HepG2 (cell line): ENCODE results near the gene NFKBIL1. TPM values are rescaled to one million over a fixed set of nuclear protein-coding genes. Genes with fewer than 3 reads are reported as not detected.
A peak's percentile ranks its signal among the peaks of the same experiment; 100 is the strongest.

ENCODE experiments used
- FIP1L1 ChIP-seq: fragments of 200-400 bp; formaldehyde crosslinking; IDR thresholded peaks from 2 replicates; pipeline ENCODE4 v1.6.1; 2018; ENCODE audit warnings: low read depth, mild to moderate bottlenecking, low read length, moderate library complexity, borderline replicate concordance; ENCODE audit not compliant: insufficient read depth
- HCFC1 ChIP-seq: fragments of 150-350 bp; IDR thresholded peaks from 2 replicates; pipeline ENCODE4 v1.6.1; 2014; ENCODE audit warnings: low read depth, low read length
- HES4 ChIP-seq: sonication (generic); formaldehyde crosslinking; IDR thresholded peaks from 2 replicates; pipeline ENCODE4 v1.9.0; 2021; ENCODE audit warnings: mild to moderate bottlenecking, missing genetic modification reagents, borderline replicate concordance
- KMT2B ChIP-seq: IDR thresholded peaks from 2 replicates; pipeline ENCODE4 v1.6.1; 2016; ENCODE audit warnings: missing genetic modification reagents, missing compliant biosample characterization
- NR2F1 ChIP-seq, 2 experiments: fragments of 450-650 bp in 1 of 2; formaldehyde crosslinking in 1 of 2; IDR thresholded peaks; 2 replicates each; pipeline versions ENCODE4 v1.5.0 to v1.6.1; 2016 to 2020; ENCODE audit warnings: mild to moderate bottlenecking in 1 of 2, missing compliant biosample characterization in 1 of 2, missing genetic modification reagents in 1 of 2, moderate library complexity in 1 of 2
- RARA ChIP-seq: IDR thresholded peaks from 2 replicates; pipeline ENCODE4 v1.6.1; 2016; ENCODE audit warnings: missing genetic modification reagents, missing compliant biosample characterization
- RCOR2 ChIP-seq: IDR thresholded peaks from 2 replicates; pipeline ENCODE4 v1.6.1; 2016; ENCODE audit warnings: missing biosample characterization, missing genetic modification reagents
- TBX2 ChIP-seq: sonication (generic); formaldehyde crosslinking; IDR thresholded peaks from 2 replicates; pipeline ENCODE4 v1.5.0; 2020; ENCODE audit warnings: missing genetic modification reagents, mild to moderate bottlenecking, borderline replicate concordance
- ZBTB21 ChIP-seq: sonication (generic); formaldehyde crosslinking; IDR thresholded peaks from 2 replicates; pipeline ENCODE4 v1.4.0; 2020; ENCODE audit warnings: missing genetic modification reagents
- ZBTB42 ChIP-seq: sonication (generic); formaldehyde crosslinking; IDR thresholded peaks from 2 replicates; pipeline ENCODE4 v1.5.0; 2020; ENCODE audit warnings: mild to moderate bottlenecking, missing genetic modification reagents
- ZC3H4 ChIP-seq: sonication (generic); formaldehyde crosslinking; IDR thresholded peaks from 2 replicates; pipeline ENCODE4 v1.4.0; 2020; ENCODE audit warnings: missing genetic modification reagents, borderline replicate concordance
- ZIK1 ChIP-seq: sonication (generic); formaldehyde crosslinking; IDR thresholded peaks from 2 replicates; pipeline ENCODE4 v1.5.0; 2020; ENCODE audit warnings: mild to moderate bottlenecking, low read depth, missing genetic modification reagents, borderline replicate concordance
- ZNF329 ChIP-seq: sonication (generic); formaldehyde crosslinking; IDR thresholded peaks from 2 replicates; pipeline ENCODE4 v1.9.0; 2021; ENCODE audit warnings: low read depth, mild to moderate bottlenecking, missing genetic modification reagents
- ZNF598 ChIP-seq: sonication (generic); formaldehyde crosslinking; IDR thresholded peaks from 2 replicates; pipeline ENCODE4 v1.5.1; 2020; ENCODE audit warnings: mild to moderate bottlenecking, missing genetic modification reagents, borderline replicate concordance
- ZNF644 ChIP-seq: IDR thresholded peaks from 2 replicates; pipeline ENCODE4 v1.6.1; 2016; ENCODE audit warnings: low read depth
- ZNF772 ChIP-seq: sonication (generic); formaldehyde crosslinking; IDR thresholded peaks from 2 replicates; pipeline ENCODE4 v1.5.0; 2020; ENCODE audit warnings: mild to moderate bottlenecking, missing genetic modification reagents
- ZNF776 ChIP-seq: sonication (generic); formaldehyde crosslinking; IDR thresholded peaks from 2 replicates; pipeline ENCODE4 v1.4.0; 2020; ENCODE audit warnings: mild to moderate bottlenecking, missing genetic modification reagents
- polyA plus RNA-seq, 8 experiments: library from polyadenylated mRNA; depleted of rRNA in 3 of 8; stranded (reverse) in 7 of 8; unstranded in 1 of 8; fragments of >200 nt; fragmentation: Illumina TruSeq in 4 of 8; extraction: Trizol in 4 of 8; gene quantifications; 2 replicates each; pipeline versions ENCODE4 v1.2.1 to v1.2.3, GENCODE V29; 2011 to 2016; ENCODE audit warnings: low read depth in 4 of 8, missing spikeins in 1 of 8, mixed read lengths in 1 of 8; ENCODE audit not compliant: insufficient read depth in 1 of 8
- total RNA-seq, 5 experiments: library from RNA; depleted of rRNA; stranded (reverse); fragments of >200 nt; fragmentation: Illumina TruSeq; extraction: Trizol; gene quantifications; 2 replicates each; pipeline ENCODE4 v1.2.3, GENCODE V29; 2016; ENCODE audit warnings: low read depth in 1 of 5
- TF ChIP-seq, protein P1 (sequence below): sonication (generic); formaldehyde crosslinking; IDR thresholded peaks from 2 replicates; pipeline ENCODE4 v1.4.0; 2020; ENCODE audit warnings: mild to moderate bottlenecking, missing genetic modification reagents
- TF ChIP-seq, protein P2 (sequence below): sonication (generic); formaldehyde crosslinking; IDR thresholded peaks from 2 replicates; pipeline ENCODE4 v1.4.0; 2020; ENCODE audit warnings: mild to moderate bottlenecking, missing genetic modification reagents
- TF ChIP-seq, protein P3 (sequence below): sonication (generic); formaldehyde crosslinking; IDR thresholded peaks from 2 replicates; pipeline ENCODE4 v1.5.0; 2020; ENCODE audit warnings: mild to moderate bottlenecking, missing genetic modification reagents, moderate library complexity
- TF ChIP-seq, protein P4 (sequence below): IDR thresholded peaks from 2 replicates; pipeline ENCODE4 v1.6.1; 2012; ENCODE audit warnings: inconsistent platforms
- TF ChIP-seq, protein P5 (sequence below): sonication (generic); formaldehyde crosslinking; IDR thresholded peaks from 2 replicates; pipeline ENCODE4 v1.5.1; 2020; ENCODE audit warnings: missing genetic modification reagents, mild to moderate bottlenecking, borderline replicate concordance
- TF ChIP-seq, protein P6 (sequence below): sonication (generic); formaldehyde crosslinking; IDR thresholded peaks from 2 replicates; pipeline ENCODE4 v1.8.0; 2022; ENCODE audit warnings: mild to moderate bottlenecking, missing genetic modification reagents, borderline replicate concordance

The NFKBIL1 gene
- total and polyA plus RNA-seq, 2 of the 13 experiments (the other 11 are each of a cell fraction or from before 2014, with no cell fraction given): 9.7 to 19.5 TPM

DNA sequence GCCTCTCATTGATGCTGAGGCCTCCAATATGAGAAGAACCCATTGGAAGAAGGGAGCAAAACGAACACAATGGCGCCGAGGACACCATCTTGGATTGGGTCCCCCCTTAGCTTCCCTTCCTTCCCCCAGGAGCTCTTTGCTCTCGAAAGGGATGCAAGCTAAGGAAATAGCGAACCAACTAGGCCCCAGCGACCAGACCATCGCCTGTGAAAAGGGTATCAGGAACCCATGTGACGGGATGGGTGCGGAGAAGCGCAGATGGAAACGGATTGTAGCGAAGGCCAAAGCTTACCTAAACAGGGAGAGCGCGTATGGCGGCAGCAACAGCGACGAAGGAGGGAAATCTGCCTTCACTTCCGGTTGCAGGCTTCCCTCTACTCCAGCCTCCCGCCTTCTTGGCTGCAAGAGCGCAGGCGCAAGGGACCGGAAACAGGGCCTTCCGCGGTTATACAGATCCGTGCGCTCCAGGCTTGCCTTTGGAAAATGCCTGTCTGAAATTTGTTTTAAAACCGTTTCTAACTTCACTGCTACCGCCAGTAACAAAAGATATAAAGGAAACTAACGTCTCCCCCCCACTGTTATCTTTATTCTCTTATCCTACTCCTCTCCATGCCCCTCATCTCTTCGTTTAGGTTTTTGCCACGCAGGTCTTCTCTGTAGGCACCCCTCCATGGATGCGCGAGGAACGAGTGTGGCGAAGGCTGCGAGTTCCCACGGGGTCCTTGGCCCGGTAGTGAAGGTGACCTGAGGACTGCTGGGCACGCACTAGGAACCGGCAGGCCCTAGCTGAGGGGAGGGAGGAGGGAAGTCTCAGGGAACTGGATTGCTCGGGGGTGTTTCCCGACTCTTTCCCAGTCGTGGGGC lies 5.5 kb upstream of the NFKBIL1 start, which contains the start of gene DDX39B (continued):
- TF ChIP-seq TBX2 (CRISPR knock-in tag) (peak; percentile 60), KMT2B (CRISPR knock-in tag) (peak; percentile 61; the same call in 1 of the 2 replicates), ZNF772 (CRISPR knock-in tag) (peak; percentile 62), ZNF598 (CRISPR knock-in tag) (peak; percentile 92), ZC3H4 (CRISPR knock-in tag) (0 out of 2 replicates have a peak, but pooled peaks have one; percentile 60), RCOR2 (peak; percentile 53; the same call in 1 of the 2 replicates), ZIK1 (peak; percentile 94), ZNF776 (CRISPR knock-in tag) (peak; percentile 72; the same call in 1 of the 2 replicates), ZBTB21 (0 out of 2 replicates have a peak, but pooled peaks have one; percentile 57), ZNF329 (no peak; the same call in 1 of the 2 replicates), ZBTB42 (CRISPR knock-in tag) (no peak), RARA (peak; percentile 64), FIP1L1 (no peak), ZNF644 (peak; percentile 80; the same call in 1 of the 2 replicates), HCFC1 (peak; percentile 54; the same call in 1 of the 2 replicates), NR2F1 (CRISPR knock-in tag; IDR thresholded peaks at IDR 0.05) (no peak; a peak in 1 of 4 replicates), HES4 (CRISPR knock-in tag) (peak; percentile 91)
- TF ChIP-seq, protein P1, sequence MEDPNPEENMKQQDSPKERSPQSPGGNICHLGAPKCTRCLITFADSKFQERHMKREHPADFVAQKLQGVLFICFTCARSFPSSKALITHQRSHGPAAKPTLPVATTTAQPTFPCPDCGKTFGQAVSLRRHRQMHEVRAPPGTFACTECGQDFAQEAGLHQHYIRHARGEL: peak; percentile 41; the same call in 1 of the 2 replicates
- TF ChIP-seq, protein P2, sequence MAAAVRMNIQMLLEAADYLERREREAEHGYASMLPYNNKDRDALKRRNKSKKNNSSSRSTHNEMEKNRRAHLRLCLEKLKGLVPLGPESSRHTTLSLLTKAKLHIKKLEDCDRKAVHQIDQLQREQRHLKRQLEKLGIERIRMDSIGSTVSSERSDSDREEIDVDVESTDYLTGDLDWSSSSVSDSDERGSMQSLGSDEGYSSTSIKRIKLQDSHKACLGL: peak; percentile 47
- TF ChIP-seq, protein P3, sequence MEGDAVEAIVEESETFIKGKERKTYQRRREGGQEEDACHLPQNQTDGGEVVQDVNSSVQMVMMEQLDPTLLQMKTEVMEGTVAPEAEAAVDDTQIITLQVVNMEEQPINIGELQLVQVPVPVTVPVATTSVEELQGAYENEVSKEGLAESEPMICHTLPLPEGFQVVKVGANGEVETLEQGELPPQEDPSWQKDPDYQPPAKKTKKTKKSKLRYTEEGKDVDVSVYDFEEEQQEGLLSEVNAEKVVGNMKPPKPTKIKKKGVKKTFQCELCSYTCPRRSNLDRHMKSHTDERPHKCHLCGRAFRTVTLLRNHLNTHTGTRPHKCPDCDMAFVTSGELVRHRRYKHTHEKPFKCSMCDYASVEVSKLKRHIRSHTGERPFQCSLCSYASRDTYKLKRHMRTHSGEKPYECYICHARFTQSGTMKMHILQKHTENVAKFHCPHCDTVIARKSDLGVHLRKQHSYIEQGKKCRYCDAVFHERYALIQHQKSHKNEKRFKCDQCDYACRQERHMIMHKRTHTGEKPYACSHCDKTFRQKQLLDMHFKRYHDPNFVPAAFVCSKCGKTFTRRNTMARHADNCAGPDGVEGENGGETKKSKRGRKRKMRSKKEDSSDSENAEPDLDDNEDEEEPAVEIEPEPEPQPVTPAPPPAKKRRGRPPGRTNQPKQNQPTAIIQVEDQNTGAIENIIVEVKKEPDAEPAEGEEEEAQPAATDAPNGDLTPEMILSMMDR (CRISPR knock-in tag): peak; percentile 39
- TF ChIP-seq, protein P4, sequence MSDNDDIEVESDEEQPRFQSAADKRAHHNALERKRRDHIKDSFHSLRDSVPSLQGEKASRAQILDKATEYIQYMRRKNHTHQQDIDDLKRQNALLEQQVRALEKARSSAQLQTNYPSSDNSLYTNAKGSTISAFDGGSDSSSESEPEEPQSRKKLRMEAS: peak; percentile 83
- TF ChIP-seq, protein P5, sequence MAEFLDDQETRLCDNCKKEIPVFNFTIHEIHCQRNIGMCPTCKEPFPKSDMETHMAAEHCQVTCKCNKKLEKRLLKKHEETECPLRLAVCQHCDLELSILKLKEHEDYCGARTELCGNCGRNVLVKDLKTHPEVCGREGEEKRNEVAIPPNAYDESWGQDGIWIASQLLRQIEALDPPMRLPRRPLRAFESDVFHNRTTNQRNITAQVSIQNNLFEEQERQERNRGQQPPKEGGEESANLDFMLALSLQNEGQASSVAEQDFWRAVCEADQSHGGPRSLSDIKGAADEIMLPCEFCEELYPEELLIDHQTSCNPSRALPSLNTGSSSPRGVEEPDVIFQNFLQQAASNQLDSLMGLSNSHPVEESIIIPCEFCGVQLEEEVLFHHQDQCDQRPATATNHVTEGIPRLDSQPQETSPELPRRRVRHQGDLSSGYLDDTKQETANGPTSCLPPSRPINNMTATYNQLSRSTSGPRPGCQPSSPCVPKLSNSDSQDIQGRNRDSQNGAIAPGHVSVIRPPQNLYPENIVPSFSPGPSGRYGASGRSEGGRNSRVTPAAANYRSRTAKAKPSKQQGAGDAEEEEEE: 0 out of 2 replicates have a peak, but pooled peaks have one; percentile 30
- TF ChIP-seq, protein P6, sequence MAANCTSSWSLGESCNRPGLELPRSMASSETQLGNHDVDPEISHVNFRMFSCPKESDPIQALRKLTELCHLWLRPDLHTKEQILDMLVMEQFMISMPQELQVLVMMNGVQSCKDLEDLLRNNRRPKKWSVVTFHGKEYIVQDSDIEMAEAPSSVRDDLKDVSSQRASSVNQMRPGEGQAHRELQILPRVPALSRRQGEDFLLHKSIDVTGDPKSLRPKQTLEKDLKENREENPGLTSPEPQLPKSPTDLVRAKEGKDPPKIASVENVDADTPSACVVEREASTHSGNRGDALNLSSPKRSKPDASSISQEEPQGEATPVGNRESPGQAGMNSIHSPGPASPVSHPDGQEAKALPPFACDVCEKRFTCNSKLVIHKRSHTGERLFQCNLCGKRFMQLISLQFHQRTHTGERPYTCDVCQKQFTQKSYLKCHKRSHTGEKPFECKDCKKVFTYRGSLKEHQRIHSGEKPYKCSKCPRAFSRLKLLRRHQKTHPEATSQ (CRISPR knock-in tag): no peak; the same call in 1 of the 2 replicates
